NCI-H460 (cell line): Measurements from ENCODE around the gene TMEM62. TPM values are rescaled to one million over a fixed set of nuclear protein-coding genes. Genes with fewer than 3 reads are reported as not detected.
A peak's percentile ranks its signal among the peaks of the same experiment; 100 is the strongest.
"Not testable (repeated sequence)": the region's sequence is repeated elsewhere in the genome, so short reads cannot be mapped to it uniquely, and the experiment has no call there.

Source experiments
- DNase-seq: peaks from one replicate; pipeline ENCODE4 v3.0.0-alpha.2; 2016; ENCODE audit warnings: low read depth; ENCODE audit errors: extremely low read depth
- total RNA-seq: library from RNA; depleted of rRNA; stranded (reverse); fragments of >200 nt; shearing (Covaris generic); gene quantifications from 2 replicates; pipeline ENCODE4 v1.2.3, GENCODE V29; 2014

The TMEM62 gene
- total RNA-seq, 1 experiment from 2014 or later: 20.1 TPM

DNA sequence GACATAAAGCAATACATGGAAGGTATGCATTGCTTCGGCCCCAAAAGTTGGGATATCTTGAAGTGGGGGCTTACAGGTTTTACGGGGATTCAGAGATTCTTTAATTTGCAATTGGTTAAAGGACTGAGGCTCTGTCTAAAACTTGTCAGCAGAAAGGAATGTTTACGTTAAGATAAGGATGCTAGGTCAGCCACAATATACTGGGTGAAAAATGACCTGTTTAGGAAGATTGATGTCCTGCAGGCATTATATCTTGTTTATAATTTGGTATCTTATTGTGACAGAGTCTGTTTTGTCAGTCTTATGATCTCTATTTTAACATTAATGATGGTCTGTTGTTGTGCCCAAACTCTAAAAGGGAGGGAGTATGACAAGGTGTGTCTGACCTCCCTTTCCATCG is 36.5 kb downstream of the TMEM62 start:
- no peak for DNase-seq

DNA sequence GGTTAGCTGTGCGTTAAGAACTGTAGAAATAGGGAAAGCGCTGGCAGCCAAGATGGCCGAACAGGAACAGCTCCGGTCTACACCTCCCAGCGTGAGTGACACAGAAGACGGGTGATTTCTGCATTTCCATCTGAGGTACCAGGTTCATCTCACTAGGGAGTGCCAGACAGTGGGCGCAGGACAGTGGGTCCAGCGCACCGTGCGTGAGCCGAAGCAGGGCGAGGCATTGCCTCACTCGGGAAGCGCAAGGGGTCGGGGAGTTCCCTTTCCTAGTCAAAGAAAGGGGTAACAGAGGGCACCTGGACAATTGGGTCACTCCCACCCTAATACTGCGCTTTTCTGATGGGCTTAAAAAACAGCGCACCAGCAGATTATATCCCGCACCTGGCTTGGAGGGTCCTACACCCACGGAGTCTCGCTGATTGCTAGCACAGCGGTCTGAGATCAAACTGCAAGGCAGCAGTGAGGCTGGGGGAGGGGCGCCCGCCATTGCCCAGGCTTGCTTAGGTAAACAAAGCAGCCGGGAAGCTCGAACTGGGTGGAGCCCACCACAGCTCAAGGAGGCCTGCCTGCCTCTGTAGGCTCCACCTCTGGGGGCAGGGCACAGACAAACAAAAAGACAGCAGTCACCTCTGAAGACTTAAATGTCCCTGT is 42.4 kb downstream of the TMEM62 start:
- DNase-seq: not testable (repeated sequence)

GRCh38 chr15:43177147-43177546 is 43.8 kb downstream of the TMEM62 start:
- DNase-seq: not testable (repeated sequence)

DNA sequence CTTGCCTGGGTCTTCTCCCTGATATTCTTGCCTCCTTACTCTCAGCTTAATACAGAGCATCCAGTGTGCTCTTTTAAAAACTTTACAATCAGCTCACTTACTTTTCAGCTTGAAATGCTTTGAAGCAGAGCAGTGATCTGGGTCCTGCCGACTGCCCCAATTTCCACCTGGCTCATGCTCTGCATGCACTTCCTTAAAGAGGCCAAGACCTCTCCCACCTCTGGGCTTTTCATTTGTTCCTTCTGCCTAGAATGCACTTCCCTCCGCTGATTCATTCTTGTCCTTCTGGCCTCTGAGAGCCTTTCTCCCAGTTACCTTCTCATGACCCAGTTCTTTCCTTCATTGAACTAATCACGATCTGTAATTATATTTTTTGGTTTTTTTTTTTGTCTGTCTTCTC is 49.9 kb downstream of the TMEM62 start:
- no peak for DNase-seq

DNA sequence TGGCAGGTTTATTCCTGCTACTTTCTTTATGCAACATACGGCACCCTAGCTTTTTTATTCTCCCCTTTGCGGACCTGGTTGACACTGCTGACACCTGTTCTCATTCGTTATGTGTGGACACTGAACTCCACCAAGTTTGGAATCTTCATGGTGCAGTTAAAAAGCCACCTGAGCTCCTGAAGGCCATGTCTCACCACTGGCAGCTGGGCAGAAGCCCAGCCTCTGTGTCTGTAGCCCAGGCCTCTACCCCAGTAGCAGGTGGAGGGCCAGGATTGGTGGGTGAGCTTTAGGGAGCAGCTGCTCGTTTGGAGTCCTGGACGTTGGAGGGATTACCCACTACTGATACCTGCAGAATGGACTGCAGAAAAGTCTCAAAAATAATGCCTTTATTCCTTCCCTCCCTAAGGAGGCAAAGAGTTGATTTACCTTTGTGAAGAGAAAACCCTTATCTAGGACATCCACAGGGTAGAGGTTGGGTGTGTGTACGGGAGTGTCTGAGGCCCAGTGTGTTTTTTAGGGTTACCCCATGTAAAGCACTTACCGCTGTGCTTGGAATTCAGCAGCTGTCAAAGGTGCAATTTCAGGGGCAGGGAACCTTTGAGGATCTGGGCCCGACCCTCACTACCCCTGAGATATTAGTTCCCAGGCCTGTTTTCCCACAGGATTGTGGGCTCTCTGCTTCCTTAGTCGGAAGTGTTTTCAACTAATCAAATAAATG is 51.2 kb downstream of the TMEM62 start:
- DNase-seq: no peak

GRCh38 chr15:43185157-43186002 is 52.0 kb downstream of the TMEM62 start, which contains the start of gene CCNDBP1:
TSS of gene CCNDBP1 (plus strand) at chr15:43185403. CDS start at chr15:43185499, 96 bp downstream.
- DNase-seq: peak; percentile 90

DNA sequence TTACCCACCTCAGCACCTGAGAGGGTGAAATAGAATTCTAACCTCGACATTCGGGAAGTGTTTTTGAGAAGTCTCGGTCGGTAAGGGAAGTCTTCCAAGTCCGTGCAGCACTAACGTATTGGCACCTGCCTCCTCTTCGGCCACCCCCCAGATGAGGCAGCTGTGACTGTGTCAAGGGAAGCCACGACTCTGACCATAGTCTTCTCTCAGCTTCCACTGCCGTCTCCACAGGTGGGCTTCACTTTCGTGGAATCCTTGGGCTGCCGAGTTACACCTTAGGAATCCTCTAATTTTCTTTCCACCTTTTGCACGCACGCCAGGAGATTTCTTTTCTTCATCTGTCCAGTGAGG is 52.6 kb downstream of the TMEM62 start:
- DNase-seq: no peak

GRCh38 chr15:43187544-43188155 is 54.3 kb downstream of the TMEM62 start:
- DNase-seq: peak; percentile 30

GRCh38 chr15:43189296-43189695 is 55.9 kb downstream of the TMEM62 start:
- DNase-seq: no peak

DNA sequence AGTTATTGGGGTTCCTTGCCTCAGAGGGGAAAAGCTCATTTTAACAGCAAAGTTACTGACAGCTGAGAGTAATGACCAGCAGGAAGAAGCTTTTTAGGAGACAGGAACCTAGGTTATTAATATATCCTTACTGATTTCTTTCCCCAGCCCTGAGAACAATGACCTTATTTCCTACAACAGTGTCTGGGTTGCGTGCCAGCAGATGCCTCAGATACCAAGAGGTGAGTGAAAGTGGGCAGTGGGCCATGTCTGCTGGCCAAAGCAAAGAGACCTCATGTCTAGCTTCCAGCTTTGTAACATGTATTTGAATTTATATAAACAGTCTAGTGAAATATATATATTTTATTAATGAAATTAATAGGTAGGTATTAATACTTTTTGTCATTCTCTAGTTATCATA is 56.8 kb downstream of the TMEM62 start:
- DNase-seq: no peak

- no peak for DNase-seq
Measured at GRCh38 chr15:43193710-43194109, 60.3 kb downstream of the TMEM62 start.

DNA sequence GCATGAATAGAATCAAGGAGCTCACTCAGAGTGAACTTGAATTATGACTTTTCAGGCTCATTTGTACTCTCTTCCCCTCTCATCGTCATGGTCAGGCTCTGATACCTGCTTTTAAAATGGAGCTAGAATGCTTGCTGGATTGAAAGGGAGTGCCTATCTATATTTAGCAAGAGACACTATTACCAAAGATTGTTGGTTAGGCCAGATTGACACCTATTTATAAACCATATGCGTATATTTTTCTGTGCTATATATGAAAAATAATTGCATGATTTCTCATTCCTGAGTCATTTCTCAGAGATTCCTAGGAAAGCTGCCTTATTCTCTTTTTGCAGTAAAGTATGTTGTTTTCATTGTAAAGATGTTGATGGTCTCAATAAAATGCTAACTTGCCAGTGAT is 61.4 kb downstream of the TMEM62 start:
- DNase-seq: no peak

GRCh38 chr15:43196760-43197548 is 63.6 kb downstream of the TMEM62 start:
- no peak for DNase-seq

DNA sequence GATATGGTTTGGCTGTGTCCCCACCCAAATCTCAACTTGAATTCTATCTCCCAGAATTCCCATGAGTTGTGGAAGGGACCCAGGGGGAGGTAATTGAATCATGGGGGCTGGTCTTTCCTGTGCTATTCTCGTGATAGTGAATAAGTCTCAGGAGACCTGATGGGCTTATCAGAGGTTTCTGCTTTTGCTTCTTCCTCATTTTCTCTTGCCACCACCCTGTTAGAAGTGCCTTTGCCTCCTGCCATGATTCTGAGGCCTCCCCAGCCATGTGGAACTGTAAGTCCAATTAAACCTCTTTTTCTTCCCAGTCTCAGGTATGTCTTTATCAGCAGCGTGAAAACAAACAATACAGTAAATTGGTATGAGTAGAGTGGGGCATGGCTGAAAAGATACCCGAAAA is 64.4 kb downstream of the TMEM62 start:
- DNase-seq: not testable (repeated sequence)

- not testable (repeated sequence) for DNase-seq
Measured at GRCh38 chr15:43198556-43198955, 65.2 kb downstream of the TMEM62 start.

- DNase-seq: no peak
Measured at GRCh38 chr15:43198992-43199391, 65.6 kb downstream of the TMEM62 start.

GRCh38 chr15:43199945-43200488 is 66.6 kb downstream of the TMEM62 start:
- DNase-seq: no peak

- peak; percentile 20 for DNase-seq
Measured at GRCh38 chr15:43204016-43204901, 70.9 kb downstream of the TMEM62 start.

- DNase-seq: no peak
Measured at GRCh38 chr15:43206054-43206453, 72.7 kb downstream of the TMEM62 start.
